Vagina (tissue), 2 donors: ENCODE results near the gene SVIL. TPM values are rescaled to one million over a fixed set of nuclear protein-coding genes. Genes with fewer than 3 reads are reported as not detected.
"Not testable (repeated sequence)": the region's sequence is repeated elsewhere in the genome, so short reads cannot be mapped to it uniquely, and the experiment has no call there.

Source experiments
- DNase-seq, 2 donors: peaks; one replicate each; pipeline ENCODE4 v3.0.0-alpha.2; 2017; ENCODE audit errors: extremely low spot score in 2 of 2
- H3K27ac ChIP-seq: fragments of 200-600 bp; sonication (generic); one replicate; pipeline ENCODE4 v1.5.1; 2019
- H3K27me3 ChIP-seq: fragments of 200-600 bp; sonication (generic); one replicate; pipeline ENCODE4 v1.5.1; 2019
- H3K36me3 ChIP-seq, 2 donors: fragments of 200-600 bp; sonication (generic); one replicate each; pipeline ENCODE4 v1.5.1; 2017 to 2019
- H3K4me1 ChIP-seq: fragments of 200-600 bp; sonication (generic); one replicate; pipeline ENCODE4 v1.5.1; 2019
- H3K4me3 ChIP-seq, 2 donors: fragments of 200-600 bp; sonication (generic); 1 replicate in 1 of 2; 2 replicates in 1 of 2; pipeline ENCODE4 v1.5.1; 2016 to 2019
- H3K9me3 ChIP-seq: fragments of 200-600 bp; sonication (generic); one replicate; pipeline ENCODE4 v1.5.1; 2019
- POLR2A ChIP-seq, 2 donors: fragments of 450-650 bp; IDR thresholded peaks; one replicate each; pipeline ENCODE4 v1.6.1; 2017; ENCODE audit warnings: antibody characterized with exemption in 2 of 2, mild to moderate bottlenecking in 2 of 2, moderate library complexity in 2 of 2
- POLR2AphosphoS5 ChIP-seq, 2 donors: sonication (generic); formaldehyde crosslinking; IDR thresholded peaks; one replicate each; pipeline ENCODE4 v1.9.0; 2017; ENCODE audit warnings: antibody characterized with exemption in 2 of 2, mild to moderate bottlenecking in 2 of 2, low read depth in 1 of 2; ENCODE audit not compliant: insufficient read depth in 1 of 2
- intact Hi-C: fragments of 100-400 bp; cut with DNase I; formaldehyde crosslinking; loops from one replicate; pipeline ENCODE4 v1.15.1; 2023
- total RNA-seq: library from RNA; depleted of rRNA; stranded (reverse); fragments of >200 nt; gene quantifications from one replicate; pipeline ENCODE4 v1.2.3, GENCODE V29; 2016
- TF ChIP-seq, protein P1 (sequence below), 3 experiments: fragments of 450-650 bp in 2 of 3; fragments of 200-600 bp in 1 of 3; sonication (generic) in 1 of 3; IDR thresholded peaks; one replicate each; pipeline ENCODE4 v1.5.1; 2017 to 2019; ENCODE audit warnings: antibody characterized with exemption in 3 of 3, mild to moderate bottlenecking in 2 of 3, moderate library complexity in 2 of 3

SVIL gene
- total RNA-seq, 1 donor from 2014 or later = 111 TPM

DNA sequence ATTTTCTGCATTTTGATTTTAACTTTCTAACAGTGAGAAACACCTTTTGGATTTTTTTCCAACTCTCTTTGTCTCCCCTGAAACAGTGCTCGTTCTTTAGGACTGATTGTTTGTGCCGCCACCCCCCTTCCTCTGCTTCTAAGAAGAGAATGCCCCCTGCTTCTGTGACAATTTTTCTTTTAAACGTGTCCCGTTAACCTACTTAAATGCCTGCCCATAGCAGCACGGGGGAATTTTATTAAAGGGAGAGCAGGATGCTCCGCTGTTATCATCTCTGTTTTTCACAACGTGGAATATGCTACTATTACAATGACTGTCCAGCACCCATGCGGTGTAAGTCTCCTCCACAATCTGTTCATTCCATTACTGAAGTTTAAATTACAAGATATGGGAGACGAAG, 67.8 kb downstream of the SVIL start:
- Histone ChIP-seq H3K27ac (no peak overlapping the region), H3K4me3 (no peak overlapping the region), H3K9me3 (no peaks in the 10 kb centered on the region), H3K36me3 (peaks cover 0 to 5% of the 10 kb centered on the region in 2 donors), H3K4me1 (no peaks in the 10 kb centered on the region), H3K27me3 (no peaks in the 10 kb centered on the region)
- TF ChIP-seq POLR2A (IDR thresholded peaks at IDR 0.05) (no peak), POLR2AphosphoS5 (IDR thresholded peaks at IDR 0.05; ENCODE audit: insufficient read depth in 1 of 2, low read depth in 1 of 2) (no peak)
- TF ChIP-seq, protein P1, sequence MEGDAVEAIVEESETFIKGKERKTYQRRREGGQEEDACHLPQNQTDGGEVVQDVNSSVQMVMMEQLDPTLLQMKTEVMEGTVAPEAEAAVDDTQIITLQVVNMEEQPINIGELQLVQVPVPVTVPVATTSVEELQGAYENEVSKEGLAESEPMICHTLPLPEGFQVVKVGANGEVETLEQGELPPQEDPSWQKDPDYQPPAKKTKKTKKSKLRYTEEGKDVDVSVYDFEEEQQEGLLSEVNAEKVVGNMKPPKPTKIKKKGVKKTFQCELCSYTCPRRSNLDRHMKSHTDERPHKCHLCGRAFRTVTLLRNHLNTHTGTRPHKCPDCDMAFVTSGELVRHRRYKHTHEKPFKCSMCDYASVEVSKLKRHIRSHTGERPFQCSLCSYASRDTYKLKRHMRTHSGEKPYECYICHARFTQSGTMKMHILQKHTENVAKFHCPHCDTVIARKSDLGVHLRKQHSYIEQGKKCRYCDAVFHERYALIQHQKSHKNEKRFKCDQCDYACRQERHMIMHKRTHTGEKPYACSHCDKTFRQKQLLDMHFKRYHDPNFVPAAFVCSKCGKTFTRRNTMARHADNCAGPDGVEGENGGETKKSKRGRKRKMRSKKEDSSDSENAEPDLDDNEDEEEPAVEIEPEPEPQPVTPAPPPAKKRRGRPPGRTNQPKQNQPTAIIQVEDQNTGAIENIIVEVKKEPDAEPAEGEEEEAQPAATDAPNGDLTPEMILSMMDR (IDR thresholded peaks at IDR 0.05) = no peak
- DNase-seq = no peak
- intact Hi-C loops = no loop called here

DNA sequence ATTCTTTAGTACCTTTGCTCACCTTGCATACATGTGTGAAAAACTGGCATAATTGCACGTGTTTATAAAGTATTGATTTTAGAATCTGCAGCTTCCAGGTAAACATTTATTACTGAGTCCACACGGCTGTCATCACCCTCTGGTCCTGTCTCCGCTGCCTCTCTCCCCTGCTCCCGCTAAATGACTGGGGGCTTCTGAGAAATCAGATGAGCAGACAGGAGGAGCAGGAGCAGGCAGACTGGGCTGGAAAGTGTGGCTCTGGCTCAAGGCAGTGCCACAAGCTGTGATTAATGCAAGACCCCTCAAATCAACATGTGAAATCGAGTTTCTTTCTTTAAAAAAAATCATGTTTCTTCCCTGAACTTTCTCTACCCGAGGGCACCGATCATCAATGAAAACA, 68.6 kb downstream of the SVIL start:
- H3K4me1 ChIP-seq, H3K9me3 ChIP-seq, intact Hi-C loops, H3K27ac ChIP-seq, H3K36me3 ChIP-seq, DNase-seq, H3K4me3 ChIP-seq, H3K27me3 ChIP-seq: not testable (repeated sequence)

DNA sequence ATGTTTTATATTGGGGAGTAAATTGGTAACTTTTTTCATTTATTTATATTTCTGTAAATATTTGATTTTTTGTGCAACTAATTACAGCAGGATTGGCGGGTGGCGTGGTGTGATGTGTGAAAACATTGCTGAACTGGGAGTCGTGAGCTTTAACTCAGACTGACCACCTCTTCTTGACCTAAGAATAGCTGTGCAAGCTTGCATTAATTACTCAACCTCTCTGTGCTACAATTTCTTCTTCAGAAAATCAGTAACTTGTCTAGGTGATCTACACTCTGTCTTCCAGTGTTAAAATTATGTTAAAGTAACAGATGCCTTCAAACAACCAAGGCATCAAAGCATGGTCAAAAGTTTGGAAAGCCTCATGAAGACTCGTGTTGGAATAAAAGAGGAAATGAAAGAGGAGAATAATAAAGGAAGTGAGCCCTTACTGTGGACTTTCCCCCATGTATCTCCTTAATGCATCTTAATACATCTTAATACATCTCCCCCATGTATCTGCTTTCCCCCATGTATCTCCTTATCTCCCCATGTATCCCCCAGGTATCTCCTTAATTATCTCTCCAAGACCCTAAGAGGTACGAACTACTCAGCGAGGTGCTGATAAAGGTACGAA, 71.2 kb downstream of the SVIL start:
- H3K4me1 ChIP-seq = peaks cover 9% of the 10 kb centered on the region
- intact Hi-C loops = no loop called here
- H3K4me3 ChIP-seq = no peak overlapping the region
- H3K27ac ChIP-seq = no peak overlapping the region
- TF ChIP-seq POLR2A (IDR thresholded peaks at IDR 0.05) = no peak
- no peak for TF ChIP-seq POLR2AphosphoS5 (IDR thresholded peaks at IDR 0.05; ENCODE audit: insufficient read depth in 1 of 2, low read depth in 1 of 2)
- TF ChIP-seq, protein P1 (IDR thresholded peaks at IDR 0.05) = no peak
- peaks cover 0 to 10% of the 10 kb centered on the region in 2 donors for H3K36me3 ChIP-seq
- H3K27me3 ChIP-seq = no peaks in the 10 kb centered on the region
- H3K9me3 ChIP-seq = no peaks in the 10 kb centered on the region
- DNase-seq = no peak

DNA sequence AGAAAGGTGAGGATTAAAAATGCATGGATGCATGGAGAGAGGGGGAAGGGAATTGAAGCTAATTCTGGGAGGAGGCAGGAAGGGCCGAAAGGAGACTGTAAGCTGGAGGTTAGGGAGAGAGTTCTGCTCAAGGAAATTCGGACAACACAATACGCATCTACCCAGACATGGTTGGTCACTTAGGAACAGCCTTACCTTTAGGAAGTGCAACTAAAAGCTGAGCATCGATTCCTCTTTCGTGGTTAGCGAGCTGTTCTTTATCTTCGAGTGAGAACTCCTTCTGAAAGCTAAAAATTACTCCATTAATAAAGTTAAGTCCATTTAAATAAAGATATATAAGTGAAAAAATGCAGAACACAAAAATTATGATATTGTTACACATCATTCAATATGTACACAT, 71.8 kb downstream of the SVIL start:
- H3K4me3 ChIP-seq, intact Hi-C loops, H3K4me1 ChIP-seq, H3K9me3 ChIP-seq, H3K36me3 ChIP-seq, DNase-seq, H3K27ac ChIP-seq, H3K27me3 ChIP-seq: not testable (repeated sequence)

DNA sequence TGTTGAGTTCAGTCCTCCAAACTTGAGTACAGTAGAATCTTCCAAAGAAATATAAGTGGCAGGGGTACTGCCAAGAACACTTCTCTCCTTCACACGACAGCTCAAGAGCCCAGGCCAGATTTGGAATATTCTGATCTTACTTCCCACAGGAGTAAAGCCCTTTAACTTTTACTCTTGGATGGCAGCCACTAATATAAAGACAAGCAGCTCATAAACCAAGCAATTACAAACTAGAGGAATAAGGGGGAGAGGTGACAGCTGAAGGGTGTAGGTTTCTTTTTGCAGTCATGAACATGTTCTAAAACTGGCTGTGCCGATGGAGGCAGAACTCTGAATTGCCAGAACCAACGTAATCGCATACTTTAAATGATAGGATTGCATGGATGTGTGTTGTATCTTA, 74.8 kb downstream of the SVIL start:
- TF ChIP-seq POLR2A (IDR thresholded peaks at IDR 0.05) = no peak
- no peak for TF ChIP-seq POLR2AphosphoS5 (IDR thresholded peaks at IDR 0.05; ENCODE audit: insufficient read depth in 1 of 2, low read depth in 1 of 2)
- TF ChIP-seq, protein P1 (IDR thresholded peaks at IDR 0.05) = no peak
- Histone ChIP-seq H3K27me3 (no peaks in the 10 kb centered on the region), H3K9me3 (no peaks in the 10 kb centered on the region), H3K27ac (no peak overlapping the region), H3K4me3 (no peak overlapping the region), H3K4me1 (peaks cover 27% of the 10 kb centered on the region), H3K36me3 (peaks cover 0 to 10% of the 10 kb centered on the region in 2 donors)
- DNase-seq = no peak
- intact Hi-C loops = no loop called here

DNA sequence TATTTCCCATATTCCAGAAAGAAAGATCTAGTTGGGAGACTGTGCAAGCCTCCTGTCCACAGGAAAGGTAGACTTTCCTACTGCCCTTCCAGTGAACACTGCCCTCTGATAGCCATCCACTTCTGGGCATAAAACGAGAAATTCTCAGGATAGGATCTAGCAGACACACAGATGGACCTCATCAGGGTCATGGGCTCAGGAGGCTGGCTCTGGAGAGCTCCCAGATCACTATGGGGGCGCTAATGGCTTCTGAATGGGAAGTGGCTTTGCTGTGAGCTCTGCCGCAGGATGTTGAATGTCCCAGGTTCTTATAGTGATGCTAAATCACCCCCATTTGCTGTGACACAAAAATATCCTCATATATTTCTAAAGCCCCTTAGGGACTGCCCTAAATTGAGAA, 77.1 kb downstream of the SVIL start:
- Histone ChIP-seq H3K4me1 (peaks cover 36% of the 10 kb centered on the region), H3K36me3 (peaks cover 0 to 30% of the 10 kb centered on the region in 2 donors), H3K4me3 (no peak overlapping the region), H3K27me3 (no peaks in the 10 kb centered on the region), H3K9me3 (no peaks in the 10 kb centered on the region), H3K27ac (no peak overlapping the region)
- TF ChIP-seq, protein P1 (IDR thresholded peaks at IDR 0.05) = no peak
- TF ChIP-seq POLR2AphosphoS5 (IDR thresholded peaks at IDR 0.05; ENCODE audit: insufficient read depth in 1 of 2, low read depth in 1 of 2) (no peak), POLR2A (IDR thresholded peaks at IDR 0.05) (no peak)
- intact Hi-C loops = no loop called here
- DNase-seq = no peak
